Keratinocyte (primary cell): ENCODE measurements around the gene RMC1. TPM values are rescaled to one million over a fixed set of nuclear protein-coding genes. Genes with fewer than 3 reads are reported as not detected.

Source experiments
- DNase-seq: peaks from one replicate; pipeline ENCODE4 v3.0.0-alpha.2; 2011; ENCODE audit warnings: low read depth, missing footprints, low spot score
- FAIRE-seq: peaks from 2 replicates; lab custom pipeline; 2011; peaks lifted over from hg19 to GRCh38; lab: Jason Lieb, UNC
- H2AFZ ChIP-seq: 2 replicates; pipeline ENCODE4 v1.6.0; 2012; ENCODE audit warnings: low read length, control low read depth, inconsistent platforms; ENCODE audit not compliant: control insufficient read depth
- H3K27ac ChIP-seq: 2 replicates; pipeline ENCODE4 v1.5.1; 2011; ENCODE audit warnings: low read length; ENCODE audit not compliant: control insufficient read depth, insufficient read depth
- H3K27me3 ChIP-seq: 3 replicates; pipeline ENCODE4 v1.6.0; 2011; ENCODE audit warnings: low read length; ENCODE audit not compliant: control insufficient read depth, insufficient read depth; ENCODE audit errors: extremely low read depth
- H3K36me3 ChIP-seq, 2 experiments: 2 replicates in 1 of 2; 3 replicates in 1 of 2; pipeline ENCODE4 v1.5.1; 2011; ENCODE audit warnings: low read length in 2 of 2, mild to moderate bottlenecking in 1 of 2; ENCODE audit not compliant: control insufficient read depth in 2 of 2, insufficient read depth in 2 of 2; ENCODE audit errors: extremely low read depth in 1 of 2
- H3K4me1 ChIP-seq: 3 replicates; pipeline ENCODE4 v1.5.1; 2011; ENCODE audit warnings: low read length; ENCODE audit not compliant: control insufficient read depth, insufficient read depth; ENCODE audit errors: extremely low read depth
- H3K4me2 ChIP-seq: 3 replicates; pipeline ENCODE4 v1.6.0; 2011; ENCODE audit warnings: low read depth, low read length; ENCODE audit not compliant: control insufficient read depth, insufficient read depth; ENCODE audit errors: extremely low read depth
- H3K4me3 ChIP-seq, 3 experiments: fragments of 200-600 bp in 1 of 3; sonication (generic) in 1 of 3; 2 replicates in 2 of 3; 3 replicates in 1 of 3; pipeline ENCODE4 v1.5.1; 2011 to 2016; ENCODE audit warnings: low read length in 3 of 3, mild to moderate bottlenecking in 3 of 3, control low read depth in 2 of 3, inconsistent platforms in 1 of 3, low read depth in 1 of 3, mixed read lengths in 1 of 3, mixed run types in 1 of 3, moderate library complexity in 1 of 3; ENCODE audit not compliant: control insufficient read depth in 2 of 3, insufficient read depth in 2 of 3; ENCODE audit errors: extremely low read depth in 1 of 3
- H3K79me2 ChIP-seq: 2 replicates; pipeline ENCODE4 v1.6.0; 2012; ENCODE audit warnings: low read length; ENCODE audit not compliant: control insufficient read depth, insufficient read depth
- H3K9ac ChIP-seq: 3 replicates; pipeline ENCODE4 v1.6.0; 2011; ENCODE audit warnings: low read length; ENCODE audit not compliant: control insufficient read depth, insufficient read depth; ENCODE audit errors: extremely low read depth
- H3K9me1 ChIP-seq: 3 replicates; pipeline ENCODE4 v1.6.0; 2011; ENCODE audit warnings: low read length; ENCODE audit not compliant: control insufficient read depth, insufficient read depth; ENCODE audit errors: extremely low read depth
- H3K9me3 ChIP-seq: 2 replicates; pipeline ENCODE4 v1.5.1; 2012; ENCODE audit warnings: low read depth, low read length; ENCODE audit not compliant: control insufficient read depth
- H4K20me1 ChIP-seq: 3 replicates; pipeline ENCODE4 v1.6.0; 2011; ENCODE audit warnings: low read length; ENCODE audit not compliant: control insufficient read depth, insufficient read depth; ENCODE audit errors: extremely low read depth
- CTCF ChIP-seq, 3 experiments: IDR thresholded peaks in 1 of 3; conservative IDR thresholded peaks in 1 of 3; optimal IDR thresholded peaks in 1 of 3; 2 replicates in 2 of 3; 3 replicates in 1 of 3; pipeline versions ENCODE3 to v1.5.1; 2011; ENCODE audit warnings: low read length in 3 of 3, mild to moderate bottlenecking in 3 of 3, moderate library complexity in 2 of 3, control low read depth in 1 of 3, inconsistent platforms in 1 of 3; ENCODE audit not compliant: insufficient read depth in 2 of 3; ENCODE audit errors: extremely low read depth in 1 of 3
- EZH2 ChIP-seq: IDR thresholded peaks from one replicate; pipeline ENCODE4 v1.6.1; 2012; ENCODE audit warnings: inconsistent platforms, mild to moderate bottlenecking, low read length, moderate library complexity
- dilution Hi-C: fragments of 300-500 bp; cut with MboI; formaldehyde crosslinking; loops from one replicate; pipeline ENCODE4 v1.7.0; 2020; ENCODE audit warnings: low sequenced_read_pairs; ENCODE audit not compliant: extremely low pct_ligation_motif_present
- polyA plus RNA-seq, 5 experiments: library from polyadenylated mRNA; depleted of rRNA in 3 of 5; stranded (reverse) in 3 of 5; stranded (forward) in 1 of 5; unstranded in 1 of 5; fragments of >200 nt; gene quantifications; 1 replicate in 1 of 5; 2 replicates in 3 of 5; 3 replicates in 1 of 5; pipeline versions ENCODE4 v1.2.1 to v1.2.3, GENCODE V29; 2011 to 2012; ENCODE audit warnings: missing spikeins in 2 of 5, low read depth in 1 of 5, low replicate concordance in 1 of 5

RMC1 gene
- polyA plus RNA-seq, 1 donor (not counting 4 experiments of a cell fraction or from before 2014, with no cell fraction given), result 26.4 TPM

- peaks cover 38% of the 10 kb centered on the region for H4K20me1 ChIP-seq
- dilution Hi-C loops, result no loop called here
- no peak for FAIRE-seq
- H3K9me3 ChIP-seq, result no peaks in the 10 kb centered on the region
- H3K4me2 ChIP-seq, result no peak overlapping the region
- no peak overlapping the region for H3K9ac ChIP-seq
- no peak overlapping the region for H2AFZ ChIP-seq
- peaks cover 8% of the 10 kb centered on the region for H3K9me1 ChIP-seq
- DNase-seq, result no peak
- H3K27ac ChIP-seq, result no peak overlapping the region
- H3K4me3 ChIP-seq, result no peak overlapping the region
- TF ChIP-seq EZH2 (no peak), CTCF (optimal IDR thresholded peaks at IDR 0.05 in 1 of 3, IDR thresholded peaks at IDR 0.05 in 1 of 3, conservative IDR thresholded peaks at IDR 0.05 in 1 of 3; ENCODE audit: extremely low read depth in 1 of 3, insufficient read depth in 2 of 3, low read length in 3 of 3) (no peak)
- peaks cover 13% of the 10 kb centered on the region in 2 experiments for H3K36me3 ChIP-seq
- H3K27me3 ChIP-seq, result no peaks in the 10 kb centered on the region
- peaks cover 8% of the 10 kb centered on the region for H3K4me1 ChIP-seq
- peaks cover 89% of the 10 kb centered on the region for H3K79me2 ChIP-seq
Observed at GRCh38 chr18:23459530-23459921, 43.8 kb upstream of the RMC1 start.

DNA sequence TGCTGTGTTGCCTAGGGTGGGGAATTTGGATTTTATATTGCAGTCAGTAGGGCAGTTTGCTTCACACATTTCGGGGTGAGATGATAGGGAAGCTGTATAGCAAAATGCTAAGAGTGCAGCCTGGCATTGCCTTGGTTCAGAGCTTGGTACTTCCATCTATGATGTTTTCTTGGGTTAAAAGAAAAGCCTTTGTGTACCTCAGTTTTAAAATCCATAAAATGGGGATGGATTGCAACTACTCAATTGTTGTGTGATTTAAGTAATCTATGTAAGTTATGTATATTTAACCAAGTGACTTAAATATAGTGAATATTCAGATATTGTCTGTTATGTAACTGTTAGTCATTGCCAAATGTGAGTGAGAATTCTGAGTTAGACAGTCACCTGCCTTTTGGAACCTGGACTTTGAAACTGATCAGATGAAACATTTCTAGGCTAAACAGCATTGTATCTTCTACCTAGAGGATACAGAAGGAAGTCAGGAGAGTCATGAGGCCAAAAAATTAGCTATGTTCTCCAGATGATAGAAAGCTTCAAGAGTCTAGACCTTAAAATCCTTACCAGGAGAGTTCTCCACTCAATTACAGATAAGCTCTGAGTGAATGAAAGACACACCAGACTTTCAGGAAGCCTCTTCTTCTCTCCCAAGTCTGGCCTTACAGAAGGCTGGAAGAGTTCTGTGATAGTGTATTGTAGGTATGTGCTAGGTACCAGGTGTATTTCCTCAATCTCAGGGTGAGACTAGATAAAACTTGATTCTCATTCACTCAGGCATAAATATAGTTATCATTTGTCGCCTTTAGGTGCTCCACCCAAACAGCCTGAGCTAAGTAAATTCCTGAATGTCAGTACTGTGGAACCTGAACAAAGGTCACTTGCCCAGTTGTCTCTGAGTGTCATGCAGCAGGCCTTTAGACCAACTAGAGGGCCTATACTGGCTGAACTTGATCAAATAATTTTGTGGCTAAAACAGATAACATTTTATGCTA is 42.7 kb upstream of the RMC1 start:
- no peak for DNase-seq
- H2AFZ ChIP-seq, result no peak overlapping the region
- FAIRE-seq, result no peak

More for the DNA sequence above, 42.7 kb upstream of the RMC1 start:
- Histone ChIP-seq H3K27me3 (no peaks in the 10 kb centered on the region), H3K4me3 (no peak overlapping the region), H3K4me1 (peaks cover 5% of the 10 kb centered on the region), H3K9me3 (no peaks in the 10 kb centered on the region), H3K36me3 (peaks cover 10 to 14% of the 10 kb centered on the region in 2 experiments), H3K9ac (no peak overlapping the region), H3K4me2 (no peak overlapping the region), H4K20me1 (peaks cover 36% of the 10 kb centered on the region), H3K79me2 (peaks cover 79% of the 10 kb centered on the region), H3K27ac (no peak overlapping the region), H3K9me1 (peaks cover 8% of the 10 kb centered on the region)
- no peak for TF ChIP-seq EZH2
- no peak for TF ChIP-seq CTCF (optimal IDR thresholded peaks at IDR 0.05 in 1 of 3, IDR thresholded peaks at IDR 0.05 in 1 of 3, conservative IDR thresholded peaks at IDR 0.05 in 1 of 3; ENCODE audit: extremely low read depth in 1 of 3, insufficient read depth in 2 of 3, low read length in 3 of 3)
- dilution Hi-C loops, result no loop called here
